ENCODE measurements around the gene BUB1. TPM values are rescaled to one million over a fixed set of nuclear protein-coding genes. Genes with fewer than 3 reads are reported as not detected.
A peak's percentile ranks its signal among the peaks of the same experiment; 100 is the strongest.
"Not testable (repeated sequence)": the region's sequence is repeated elsewhere in the genome, so short reads cannot be mapped to it uniquely, and the experiment has no call there.

BUB1 gene
- total RNA-seq, 2 experiments from 2014 or later: 138 to 140 TPM

DNA sequence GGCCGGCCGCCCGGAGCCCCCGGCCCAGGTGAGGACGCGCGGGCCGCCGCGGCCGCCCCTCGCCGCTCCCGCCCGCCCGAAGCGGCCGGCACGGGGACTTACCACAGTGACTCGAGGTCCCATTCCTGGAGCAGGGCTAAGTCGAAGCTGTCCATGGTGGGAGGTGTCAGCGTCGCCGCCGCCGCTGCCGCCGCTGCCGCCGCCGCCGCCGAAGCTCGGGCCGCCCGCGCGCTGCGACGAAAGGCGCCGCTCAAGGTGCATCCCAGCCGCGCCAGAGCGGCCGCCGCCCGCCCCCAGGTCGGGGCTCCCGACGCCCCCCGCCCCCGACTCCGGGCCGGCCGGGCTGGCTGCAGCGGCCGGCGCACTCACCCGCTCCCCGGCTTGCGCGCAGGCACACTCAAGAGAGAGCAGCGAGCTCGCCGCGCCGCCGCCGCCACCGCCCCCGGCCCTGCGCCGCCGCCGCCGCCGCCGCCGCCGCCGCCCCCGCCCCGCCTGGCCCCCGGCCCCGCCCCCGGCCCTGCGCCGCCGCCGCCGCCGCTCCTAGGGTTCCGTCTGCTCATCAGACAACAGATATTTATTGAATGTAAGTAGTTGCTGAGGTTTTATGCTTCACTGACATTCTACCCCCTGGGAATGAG is 67.1 kb downstream of the BUB1 start:
- H3K4me3 Mint-ChIP-seq; DNase-seq; H3K9me3 Mint-ChIP-seq (ENCODE audit: insufficient read depth); H3K27ac Mint-ChIP-seq; H3K36me3 Mint-ChIP-seq (ENCODE audit: low read depth); CTCF ChIA-PET; POLR2A ChIA-PET; H3K27me3 Mint-ChIP-seq (ENCODE audit: low read depth); H3K4me1 Mint-ChIP-seq (ENCODE audit: low read depth): not testable (repeated sequence)
- peak; percentile 72 for ATAC-seq

DNA sequence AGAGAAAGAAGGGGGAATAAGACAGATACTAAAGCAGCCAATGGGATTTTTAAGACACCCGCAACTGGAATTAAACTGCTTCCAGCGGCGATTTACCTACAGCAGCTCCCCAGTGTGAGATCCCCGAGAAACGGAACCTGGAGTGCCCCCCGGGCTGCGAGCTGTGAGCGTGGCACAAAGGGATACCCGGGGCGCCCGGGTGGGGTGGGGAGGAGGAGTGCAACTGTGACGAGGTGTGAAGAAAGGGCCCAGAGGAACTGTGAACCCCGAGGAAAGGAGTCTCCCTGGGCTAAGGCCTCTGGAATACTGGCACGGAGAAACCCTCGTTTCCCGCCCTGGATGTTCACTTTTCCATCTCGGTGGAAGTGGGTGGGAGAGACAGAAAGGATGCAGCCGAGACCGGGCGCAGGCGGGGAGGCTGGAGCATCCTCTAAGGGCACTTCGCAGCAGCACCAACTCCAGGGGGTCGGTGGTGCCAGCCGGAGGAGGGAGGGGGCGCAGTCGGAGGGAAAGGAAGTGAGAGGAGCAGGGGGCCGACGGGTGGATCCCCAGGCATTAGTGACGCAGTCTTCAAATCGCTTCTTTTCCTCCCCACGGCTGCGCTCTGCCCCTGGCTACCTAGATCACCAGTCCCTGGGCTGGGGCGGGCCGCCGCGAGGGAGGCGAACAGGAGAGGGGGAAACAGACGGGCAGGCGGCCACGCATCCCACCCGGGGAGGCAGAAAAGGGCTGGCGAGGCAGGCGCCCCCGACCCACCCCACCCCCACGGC is 67.8 kb downstream of the BUB1 start:
- H3K4me1 Mint-ChIP-seq (ENCODE audit: low read depth); H3K36me3 Mint-ChIP-seq (ENCODE audit: low read depth); CTCF ChIA-PET; H3K9me3 Mint-ChIP-seq (ENCODE audit: insufficient read depth); DNase-seq; H3K27ac Mint-ChIP-seq; H3K27me3 Mint-ChIP-seq (ENCODE audit: low read depth); POLR2A ChIA-PET; H3K4me3 Mint-ChIP-seq: not testable (repeated sequence)
- ATAC-seq: peak; percentile 50

DNA sequence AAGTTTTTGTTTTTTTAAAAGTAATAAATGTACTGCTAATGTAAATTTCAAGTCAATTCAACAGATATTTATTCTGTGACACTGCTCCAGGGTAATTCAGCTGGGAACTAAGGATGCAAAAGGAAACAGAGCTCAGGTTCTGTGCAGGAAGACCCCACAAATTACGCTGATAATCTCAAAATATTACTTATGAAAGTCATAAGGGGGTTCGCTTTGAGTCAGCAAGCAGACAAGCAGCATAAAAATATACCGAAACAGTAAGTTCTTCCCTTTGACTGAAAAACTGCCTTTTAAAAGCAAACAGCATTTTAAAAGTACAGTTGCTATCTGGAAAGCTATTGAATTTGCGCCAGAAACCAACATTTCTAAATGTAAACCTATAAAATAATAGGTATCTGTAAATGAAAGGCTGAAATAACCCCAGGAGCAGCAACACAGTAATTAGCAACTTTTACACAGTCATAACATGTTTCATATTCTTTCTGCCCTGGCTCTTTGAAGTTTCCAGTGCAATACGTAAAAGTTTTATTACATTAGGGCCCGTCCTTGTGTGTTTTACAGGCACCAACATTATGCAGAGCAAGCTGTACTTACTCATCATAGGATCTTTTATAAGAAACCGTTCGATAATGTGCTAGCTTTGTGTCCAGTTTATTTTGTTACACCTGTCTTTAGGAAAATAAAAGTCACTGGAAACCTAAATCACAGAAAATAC is 68.9 kb downstream of the BUB1 start:
- H3K36me3 Mint-ChIP-seq (ENCODE audit: low read depth); H3K4me3 Mint-ChIP-seq; H3K4me1 Mint-ChIP-seq (ENCODE audit: low read depth); CTCF ChIA-PET; ATAC-seq; DNase-seq; H3K27ac Mint-ChIP-seq; POLR2A ChIA-PET; H3K9me3 Mint-ChIP-seq (ENCODE audit: insufficient read depth); H3K27me3 Mint-ChIP-seq (ENCODE audit: low read depth): not testable (repeated sequence)

DNA sequence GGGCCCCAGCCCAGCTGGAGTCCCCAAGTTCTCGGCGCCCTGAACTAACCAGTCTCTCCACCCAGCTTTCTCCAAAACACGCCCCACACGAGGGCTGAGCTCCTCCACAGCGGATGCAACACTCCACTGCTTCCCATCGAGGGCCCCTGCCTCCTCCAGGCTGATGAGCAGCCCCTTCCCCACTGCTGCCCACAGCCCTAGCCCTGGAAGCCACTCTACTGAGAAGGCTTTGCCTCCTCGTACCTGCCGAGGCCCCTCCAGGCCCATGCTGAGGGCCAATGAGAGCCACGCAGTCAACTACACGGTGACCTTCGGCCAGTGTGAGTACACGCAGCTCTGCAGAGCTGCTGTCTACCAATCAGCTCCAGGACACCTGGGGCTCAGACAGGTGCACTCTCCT is 72.8 kb downstream of the BUB1 start:
- H3K36me3 Mint-ChIP-seq (ENCODE audit: low read depth); POLR2A ChIA-PET; H3K27ac Mint-ChIP-seq; H3K9me3 Mint-ChIP-seq (ENCODE audit: insufficient read depth); H3K27me3 Mint-ChIP-seq (ENCODE audit: low read depth); H3K4me1 Mint-ChIP-seq (ENCODE audit: low read depth); H3K4me3 Mint-ChIP-seq; ATAC-seq; DNase-seq; CTCF ChIA-PET: not testable (repeated sequence)

GRCh38 chr2:110603917-110604591 is 73.8 kb downstream of the BUB1 start:
- DNase-seq; H3K27me3 Mint-ChIP-seq (ENCODE audit: low read depth); ATAC-seq; CTCF ChIA-PET; H3K36me3 Mint-ChIP-seq (ENCODE audit: low read depth); H3K9me3 Mint-ChIP-seq (ENCODE audit: insufficient read depth); H3K4me3 Mint-ChIP-seq; H3K4me1 Mint-ChIP-seq (ENCODE audit: low read depth); POLR2A ChIA-PET; H3K27ac Mint-ChIP-seq: not testable (repeated sequence)

DNA sequence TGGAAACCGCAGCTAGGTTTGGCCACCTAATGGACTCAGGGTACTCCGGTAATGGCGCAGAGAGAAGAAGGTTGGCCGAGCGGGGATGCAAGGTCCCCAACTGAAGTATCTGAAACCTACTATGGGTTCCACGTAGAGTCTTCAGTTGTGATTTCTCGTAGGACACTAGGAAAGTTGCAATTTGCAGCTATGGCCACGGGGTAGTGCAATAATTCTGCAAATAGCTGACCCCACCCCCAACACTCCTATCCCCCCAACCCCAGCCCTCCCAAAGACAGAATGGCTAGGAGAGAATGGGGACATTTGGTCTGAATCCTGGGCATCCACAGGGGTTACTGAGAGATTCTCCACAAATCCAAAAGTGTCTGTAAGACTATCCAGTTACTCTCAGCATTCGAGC is 75.7 kb downstream of the BUB1 start:
- CTCF ChIA-PET; ATAC-seq; H3K4me3 Mint-ChIP-seq; POLR2A ChIA-PET; DNase-seq; H3K9me3 Mint-ChIP-seq (ENCODE audit: insufficient read depth); H3K27me3 Mint-ChIP-seq (ENCODE audit: low read depth); H3K36me3 Mint-ChIP-seq (ENCODE audit: low read depth); H3K27ac Mint-ChIP-seq; H3K4me1 Mint-ChIP-seq (ENCODE audit: low read depth): not testable (repeated sequence)

DNA sequence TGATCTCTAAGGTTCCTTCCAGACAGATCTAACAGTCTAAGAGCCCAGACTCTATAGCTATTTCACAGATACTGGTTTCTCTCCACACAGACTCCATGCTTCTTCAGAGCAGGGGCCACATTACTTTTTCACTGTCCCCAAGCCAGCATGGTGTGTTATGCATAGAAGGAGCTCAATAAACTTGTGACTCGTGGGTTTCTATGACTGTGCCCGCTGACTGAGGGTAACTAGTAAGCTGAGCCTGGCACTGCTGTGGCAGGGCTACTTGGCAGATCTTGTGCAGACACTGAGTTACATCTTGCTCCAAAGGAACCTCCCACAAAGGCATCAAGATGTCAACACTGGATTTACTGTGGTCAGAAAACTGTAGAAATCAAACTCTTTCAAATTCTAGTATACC is 85.9 kb downstream of the BUB1 start:
- H3K4me1 Mint-ChIP-seq (ENCODE audit: low read depth): not testable (repeated sequence)

DNA sequence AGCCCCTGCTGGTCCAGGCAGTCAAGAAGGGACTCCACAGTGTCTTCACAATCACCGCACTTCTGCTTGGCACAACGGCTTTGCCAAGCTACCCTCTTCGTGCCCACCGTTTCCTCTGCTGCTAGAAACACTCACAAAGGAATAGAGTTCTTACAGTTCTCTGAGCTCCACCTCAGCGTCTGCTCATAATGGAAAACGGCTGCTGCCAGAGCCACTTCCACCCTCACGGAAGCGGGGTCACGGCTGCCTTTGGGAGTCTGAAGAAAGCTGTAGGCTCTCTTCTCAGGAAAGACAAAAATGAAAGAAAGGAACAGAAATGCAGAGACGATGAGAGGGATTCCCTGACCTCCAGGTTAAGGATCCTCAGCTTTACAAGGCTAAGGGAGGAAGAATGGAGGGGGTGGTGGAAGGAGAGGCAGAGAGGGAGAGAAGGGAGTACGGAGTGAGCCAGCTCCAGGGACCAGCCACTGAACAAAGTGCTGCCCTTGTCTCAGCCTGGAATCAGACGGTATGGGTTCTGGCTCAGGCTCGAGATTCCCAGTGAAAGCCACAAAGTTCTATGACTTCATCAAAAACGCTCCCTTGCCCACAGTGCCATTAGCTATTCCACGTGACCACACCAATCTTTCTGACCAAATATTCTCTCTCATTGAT is 88.1 kb downstream of the BUB1 start:
- DNase-seq; CTCF ChIA-PET; POLR2A ChIA-PET; H3K9me3 Mint-ChIP-seq (ENCODE audit: insufficient read depth); ATAC-seq; H3K36me3 Mint-ChIP-seq (ENCODE audit: low read depth); H3K4me3 Mint-ChIP-seq; H3K27ac Mint-ChIP-seq; H3K4me1 Mint-ChIP-seq (ENCODE audit: low read depth); H3K27me3 Mint-ChIP-seq (ENCODE audit: low read depth): not testable (repeated sequence)

More for the DNA sequence above, 85.9 kb downstream of the BUB1 start:
- H3K36me3 Mint-ChIP-seq (ENCODE audit: low read depth); H3K9me3 Mint-ChIP-seq (ENCODE audit: insufficient read depth); DNase-seq; POLR2A ChIA-PET; H3K27ac Mint-ChIP-seq; CTCF ChIA-PET; ATAC-seq; H3K4me3 Mint-ChIP-seq; H3K27me3 Mint-ChIP-seq (ENCODE audit: low read depth): not testable (repeated sequence)

DNA sequence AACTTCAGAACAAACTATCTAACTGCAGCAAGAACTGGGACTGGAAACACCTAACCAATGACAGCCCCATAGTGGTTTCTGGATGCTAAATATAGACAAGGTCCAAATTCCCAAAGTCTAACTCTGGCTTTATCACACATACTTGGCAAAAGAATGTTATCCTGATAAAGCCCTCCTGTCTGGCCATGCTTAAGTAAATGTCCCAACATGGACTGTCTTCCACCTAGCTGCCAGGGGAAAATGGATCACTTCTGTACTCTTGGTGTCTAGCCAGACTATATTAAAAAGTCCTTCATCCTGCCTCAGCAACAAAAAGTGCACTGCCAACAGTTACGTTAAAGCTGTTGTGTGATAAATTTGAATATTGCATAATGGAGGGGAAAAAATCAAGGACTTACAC is 89.3 kb downstream of the BUB1 start:
- POLR2A ChIA-PET, ATAC-seq: not testable (repeated sequence)

More for the DNA sequence above, 89.3 kb downstream of the BUB1 start:
- H3K27ac Mint-ChIP-seq; CTCF ChIA-PET; H3K36me3 Mint-ChIP-seq (ENCODE audit: low read depth); H3K9me3 Mint-ChIP-seq (ENCODE audit: insufficient read depth); DNase-seq; H3K4me1 Mint-ChIP-seq (ENCODE audit: low read depth); H3K4me3 Mint-ChIP-seq; H3K27me3 Mint-ChIP-seq (ENCODE audit: low read depth): not testable (repeated sequence)

All from activated CD8-positive, alpha-beta T cell treated with anti-CD3 and anti-CD28 coated beads, Interleukin-2, amount 10 ng/mL, durations not matched to agents 7 days and 5 days (primary cell).